Measurements from ENCODE around the gene NCAM2. TPM values are rescaled to one million over a fixed set of nuclear protein-coding genes. Genes with fewer than 3 reads are reported as not detected.

Gene NCAM2
- total and polyA plus RNA-seq, 2 of the 8 experiments (the other 6 are each of a cell fraction or from before 2014, with no cell fraction given), result 0.14 to 1.1 TPM

DNA sequence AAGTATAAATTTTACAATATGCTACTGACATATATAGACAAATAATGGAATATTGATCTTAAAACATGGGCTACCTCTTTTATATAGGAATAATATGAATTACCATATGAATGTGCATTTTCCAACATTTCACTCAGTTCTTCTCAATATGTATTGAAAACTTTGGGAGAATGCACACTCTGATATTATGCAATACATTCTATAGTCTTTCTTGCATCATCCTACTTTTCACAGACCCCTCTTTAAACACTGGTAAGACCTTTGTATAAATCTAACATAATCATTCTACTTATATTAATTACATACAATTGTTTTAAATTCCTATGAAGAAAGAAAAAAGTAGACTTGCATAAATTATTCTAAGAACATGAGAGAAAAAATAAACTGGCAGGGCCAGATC is 69.2 kb downstream of the NCAM2 start:
- CTCF ChIA-PET (ENCODE audit: partially characterized antibody), result no interaction called here
- no peak for FAIRE-seq
- Histone ChIP-seq H3K14ac (ENCODE audit: insufficient read length) (no peak overlapping the region), H2BK20ac (ENCODE audit: low read length) (no peak overlapping the region), H3K4me3 (ENCODE audit: extremely low read depth in 1 of 4, insufficient read depth in 2 of 4, low read depth in 3 of 4, low read length in 4 of 4) (no peak overlapping the region), H3K9me3 (ENCODE audit: insufficient read depth in 2 of 2, low read depth in 1 of 2, low read length in 1 of 2) (no peaks in the 10 kb centered on the region), H2BK5ac (ENCODE audit: low read depth, low read length) (no peak overlapping the region), H3K27ac (ENCODE audit: low read depth, low read length) (no peak overlapping the region), H4K20me1 (replicated peaks in 1 of 2; ENCODE audit: control insufficient read depth in 1 of 2, insufficient read depth in 2 of 2, low read length in 2 of 2) (no peaks in the 10 kb centered on the region), H3K18ac (ENCODE audit: extremely low read depth, low read length) (no peak overlapping the region), H4K5ac (ENCODE audit: insufficient read length, low read depth, low read length) (no peak overlapping the region), H2BK15ac (ENCODE audit: low read length) (no peak overlapping the region), H3K56ac (replicated peaks; ENCODE audit: insufficient read length, low read depth, low read length) (no peak overlapping the region), H3K4me1 (replicated peaks in 1 of 4; ENCODE audit: control insufficient read depth in 3 of 4, insufficient read depth in 4 of 4, low read length in 3 of 4) (no peaks in the 10 kb centered on the region), H3K9ac (replicated peaks in 1 of 4; ENCODE audit: extremely low read depth in 1 of 4, low read depth in 3 of 4, low read length in 3 of 4) (no peak overlapping the region), H3K4ac (replicated peaks; ENCODE audit: insufficient read length, low read depth, low read length) (no peak overlapping the region), H3K79me1 (ENCODE audit: low read depth, low read length) (no peaks in the 10 kb centered on the region), H3K23ac (ENCODE audit: insufficient read length) (no peak overlapping the region), H2BK120ac (replicated peaks; ENCODE audit: low read depth, low read length) (no peak overlapping the region), H3K27me3 (replicated peaks in 1 of 4; ENCODE audit: control insufficient read depth in 3 of 4, extremely low read depth in 1 of 4, insufficient read depth in 3 of 4, low read length in 3 of 4) (no peaks in the 10 kb centered on the region), H3K36me3 (ENCODE audit: control insufficient read depth in 2 of 4, insufficient read depth in 4 of 4, low read length in 3 of 4) (no peaks in the 10 kb centered on the region), H4K8ac (ENCODE audit: extremely low read depth, insufficient read depth, low read length) (no peak overlapping the region), H4K91ac (replicated peaks; ENCODE audit: insufficient read length, low read length) (no peak overlapping the region), H3K4me2 (ENCODE audit: insufficient read depth in 1 of 2, low read depth in 2 of 2, low read length in 2 of 2) (no peak overlapping the region), H2AFZ (ENCODE audit: low read length) (no peak overlapping the region), H3K79me2 (ENCODE audit: control insufficient read depth in 1 of 2, insufficient read depth in 2 of 2, low read length in 2 of 2) (no peaks in the 10 kb centered on the region), H2BK12ac (ENCODE audit: low read depth, low read length) (no peak overlapping the region), H3K23me2 (ENCODE audit: low read depth, low read length) (no peaks in the 10 kb centered on the region), H2AK5ac (ENCODE audit: low read depth, low read length) (no peak overlapping the region)
- no peak for DNase-seq (ENCODE audit: low read depth in 1 of 2, low spot score in 2 of 2)
- POLR2A ChIA-PET (ENCODE audit: partially characterized antibody), result no interaction called here
- TF ChIP-seq USF2 (IDR thresholded peaks at IDR 0.05; ENCODE audit: low read length), result no peak
- TF ChIP-seq RNF2 (IDR thresholded peaks at IDR 0.05; ENCODE audit: borderline replicate concordance, low read depth, low read length, missing control alignments, poor library complexity, severe bottlenecking), result no peak
